ENCODE data around the gene TFEB.
A peak's percentile ranks its signal among the peaks of the same experiment; 100 is the strongest.

The TFEB gene

GRCh38 chr6:41779788-41780550 lies 44.6 kb upstream of the TFEB start, which contains the start of gene FRS3:
FRS3 (minus strand) TSS chr6:41779900; CDS start chr6:41776987, 2,913 bp downstream.
- DNase-seq, result peak; percentile 100
- peak within 1 kb of the TSS; percentile 60 for H3K4me3 ChIP-seq (ENCODE audit: low read depth, low read length)
- TF ChIP-seq CTCF (IDR thresholded peaks at IDR 0.05; ENCODE audit: low read depth, low read length), result peak; percentile 99
- H3K36me3 ChIP-seq, result peaks cover 14% of the 10 kb centered on the region
- H3K9me3 ChIP-seq (ENCODE audit: severe bottlenecking), result no peaks in the 10 kb centered on the region
- no peak within 1 kb of the TSS for H3K27ac ChIP-seq
- H3K27me3 ChIP-seq (ENCODE audit: insufficient read depth, low read depth, severe bottlenecking), result no peaks in the 10 kb centered on the region

GRCh38 chr6:41779336-41779735 lies 43.9 kb upstream of the TFEB start:
- no peak for TF ChIP-seq CTCF (IDR thresholded peaks at IDR 0.05; ENCODE audit: low read depth, low read length)
- Histone ChIP-seq H3K27ac (no peak overlapping the region), H3K36me3 (peaks cover 20% of the 10 kb centered on the region), H3K4me3 (ENCODE audit: low read depth, low read length) (peak overlapping the region; percentile 60), H3K27me3 (ENCODE audit: insufficient read depth, low read depth, severe bottlenecking) (no peaks in the 10 kb centered on the region), H3K9me3 (ENCODE audit: severe bottlenecking) (no peaks in the 10 kb centered on the region)
- no peak for DNase-seq

- no peak for TF ChIP-seq CTCF (IDR thresholded peaks at IDR 0.05; ENCODE audit: low read depth, low read length)
- DNase-seq, result no peak
- Histone ChIP-seq H3K4me3 (ENCODE audit: low read depth, low read length) (peak overlapping the region; percentile 60), H3K9me3 (ENCODE audit: severe bottlenecking) (no peaks in the 10 kb centered on the region), H3K27ac (no peak overlapping the region), H3K36me3 (peaks cover 25% of the 10 kb centered on the region), H3K27me3 (ENCODE audit: insufficient read depth, low read depth, severe bottlenecking) (no peaks in the 10 kb centered on the region)
Observed at GRCh38 chr6:41778895-41779294, 43.5 kb upstream of the TFEB start.

- no peak overlapping the region for H3K4me3 ChIP-seq (ENCODE audit: low read depth, low read length)
- no peak overlapping the region for H3K27ac ChIP-seq
- no peak for DNase-seq
- no peak for TF ChIP-seq CTCF (IDR thresholded peaks at IDR 0.05; ENCODE audit: low read depth, low read length)
- no peaks in the 10 kb centered on the region for H3K27me3 ChIP-seq (ENCODE audit: insufficient read depth, low read depth, severe bottlenecking)
- H3K36me3 ChIP-seq, result peaks cover 30% of the 10 kb centered on the region
- no peaks in the 10 kb centered on the region for H3K9me3 ChIP-seq (ENCODE audit: severe bottlenecking)
Observed at GRCh38 chr6:41777551-41778285, 42.3 kb upstream of the TFEB start.

- Histone ChIP-seq H3K36me3 (peaks cover 53% of the 10 kb centered on the region), H3K9me3 (ENCODE audit: severe bottlenecking) (no peaks in the 10 kb centered on the region), H3K27ac (no peak overlapping the region), H3K27me3 (ENCODE audit: insufficient read depth, low read depth, severe bottlenecking) (no peaks in the 10 kb centered on the region), H3K4me3 (ENCODE audit: low read depth, low read length) (no peak overlapping the region)
- TF ChIP-seq CTCF (IDR thresholded peaks at IDR 0.05; ENCODE audit: low read depth, low read length), result no peak
- no peak for DNase-seq
Observed at GRCh38 chr6:41775293-41775882, 40.0 kb upstream of the TFEB start.
